ENCODE data around the gene PPP1R12A.
"Not testable (repeated sequence)": the region's sequence is repeated elsewhere in the genome, so short reads cannot be mapped to it uniquely, and the experiment has no call there.

DNA sequence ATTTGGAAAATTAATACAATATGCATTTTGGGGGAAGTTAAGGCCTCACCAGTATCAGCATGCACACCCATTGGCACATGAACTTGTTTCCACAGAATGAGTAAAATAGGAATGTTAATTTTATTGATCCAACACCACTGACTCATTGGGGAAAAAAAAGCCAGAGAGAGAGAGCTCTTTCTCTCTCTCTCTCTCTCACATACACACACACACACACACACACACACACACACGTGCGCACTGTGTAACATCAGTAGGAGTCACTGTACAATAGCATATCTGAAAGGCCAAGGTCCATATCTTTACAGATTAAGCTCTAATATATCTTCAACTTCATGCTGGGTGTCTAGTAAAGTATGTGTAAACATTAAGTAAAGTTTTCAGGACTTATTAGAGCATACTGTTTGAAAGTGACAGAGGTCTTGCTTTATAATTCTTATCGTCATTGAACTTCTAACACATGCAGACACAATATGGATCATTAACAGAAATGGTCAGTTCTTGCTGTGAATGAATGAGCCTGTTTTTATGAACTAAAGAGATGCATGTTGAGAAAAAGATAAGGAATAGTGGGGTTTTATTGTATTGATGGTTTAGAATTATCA is 43.1 kb upstream of the PPP1R12A start:
- TF ChIP-seq, protein P1, sequence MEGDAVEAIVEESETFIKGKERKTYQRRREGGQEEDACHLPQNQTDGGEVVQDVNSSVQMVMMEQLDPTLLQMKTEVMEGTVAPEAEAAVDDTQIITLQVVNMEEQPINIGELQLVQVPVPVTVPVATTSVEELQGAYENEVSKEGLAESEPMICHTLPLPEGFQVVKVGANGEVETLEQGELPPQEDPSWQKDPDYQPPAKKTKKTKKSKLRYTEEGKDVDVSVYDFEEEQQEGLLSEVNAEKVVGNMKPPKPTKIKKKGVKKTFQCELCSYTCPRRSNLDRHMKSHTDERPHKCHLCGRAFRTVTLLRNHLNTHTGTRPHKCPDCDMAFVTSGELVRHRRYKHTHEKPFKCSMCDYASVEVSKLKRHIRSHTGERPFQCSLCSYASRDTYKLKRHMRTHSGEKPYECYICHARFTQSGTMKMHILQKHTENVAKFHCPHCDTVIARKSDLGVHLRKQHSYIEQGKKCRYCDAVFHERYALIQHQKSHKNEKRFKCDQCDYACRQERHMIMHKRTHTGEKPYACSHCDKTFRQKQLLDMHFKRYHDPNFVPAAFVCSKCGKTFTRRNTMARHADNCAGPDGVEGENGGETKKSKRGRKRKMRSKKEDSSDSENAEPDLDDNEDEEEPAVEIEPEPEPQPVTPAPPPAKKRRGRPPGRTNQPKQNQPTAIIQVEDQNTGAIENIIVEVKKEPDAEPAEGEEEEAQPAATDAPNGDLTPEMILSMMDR (IDR thresholded peaks at IDR 0.05 in 2 of 3, conservative IDR thresholded peaks at IDR 0.05 in 1 of 3; ENCODE audit: borderline replicate concordance in 1 of 3, insufficient read depth in 1 of 3, low read depth in 2 of 3, low read length in 2 of 3): not testable (repeated sequence)
- TF ChIP-seq EZH2 (IDR thresholded peaks at IDR 0.05); ZNF274 (IDR thresholded peaks at IDR 0.05; ENCODE audit: low read depth, low read length); EZH2phosphoT487 (IDR thresholded peaks at IDR 0.05; ENCODE audit: borderline replicate concordance): not testable (repeated sequence)
- TF ChIP-seq, protein P2, sequence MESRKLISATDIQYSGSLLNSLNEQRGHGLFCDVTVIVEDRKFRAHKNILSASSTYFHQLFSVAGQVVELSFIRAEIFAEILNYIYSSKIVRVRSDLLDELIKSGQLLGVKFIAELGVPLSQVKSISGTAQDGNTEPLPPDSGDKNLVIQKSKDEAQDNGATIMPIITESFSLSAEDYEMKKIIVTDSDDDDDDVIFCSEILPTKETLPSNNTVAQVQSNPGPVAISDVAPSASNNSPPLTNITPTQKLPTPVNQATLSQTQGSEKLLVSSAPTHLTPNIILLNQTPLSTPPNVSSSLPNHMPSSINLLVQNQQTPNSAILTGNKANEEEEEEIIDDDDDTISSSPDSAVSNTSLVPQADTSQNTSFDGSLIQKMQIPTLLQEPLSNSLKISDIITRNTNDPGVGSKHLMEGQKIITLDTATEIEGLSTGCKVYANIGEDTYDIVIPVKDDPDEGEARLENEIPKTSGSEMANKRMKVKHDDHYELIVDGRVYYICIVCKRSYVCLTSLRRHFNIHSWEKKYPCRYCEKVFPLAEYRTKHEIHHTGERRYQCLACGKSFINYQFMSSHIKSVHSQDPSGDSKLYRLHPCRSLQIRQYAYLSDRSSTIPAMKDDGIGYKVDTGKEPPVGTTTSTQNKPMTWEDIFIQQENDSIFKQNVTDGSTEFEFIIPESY (IDR thresholded peaks at IDR 0.05; ENCODE audit: extremely low read depth, insufficient replicate concordance, low read length): not testable (repeated sequence)
